Stimulated activated CD4-positive, alpha-beta T cell treated with anti-CD3 and anti-CD28 coated beads, Interleukin-15, amount 100 ng/mL, for 48 hours (primary cell): ENCODE measurements around the gene OCA2.
"Not testable (repeated sequence)": the region's sequence is repeated elsewhere in the genome, so short reads cannot be mapped to it uniquely, and the experiment has no call there.

Experiments
- DNase-seq, 2 donors: peaks; one replicate each; pipeline ENCODE4 v3.0.0-alpha.2; 2020; ENCODE audit warnings: low read depth in 2 of 2

OCA2 gene

GRCh38 chr15:28002136-28002861 is 96.8 kb downstream of the OCA2 start:
- no peak for DNase-seq

- DNase-seq = no peak
Measured at GRCh38 chr15:28001641-28002040, 97.5 kb downstream of the OCA2 start.

GRCh38 chr15:27993996-27994780 is 104.9 kb downstream of the OCA2 start:
- no peak for DNase-seq

GRCh38 chr15:27993544-27993943 is 105.6 kb downstream of the OCA2 start:
- DNase-seq = no peak

GRCh38 chr15:27990521-27991515 is 108.3 kb downstream of the OCA2 start:
- no peak for DNase-seq

- no peak for DNase-seq
Measured at GRCh38 chr15:27989838-27990237, 109.3 kb downstream of the OCA2 start.

GRCh38 chr15:27989427-27989826 is 109.7 kb downstream of the OCA2 start:
- DNase-seq = no peak

- no peak for DNase-seq
Measured at GRCh38 chr15:27985099-27985498, 114.0 kb downstream of the OCA2 start.

- no peak for DNase-seq
Measured at GRCh38 chr15:27983496-27983895, 115.6 kb downstream of the OCA2 start.

GRCh38 chr15:27977696-27978095 is 121.4 kb downstream of the OCA2 start:
- no peak for DNase-seq

GRCh38 chr15:27973886-27974285 is 125.2 kb downstream of the OCA2 start:
- DNase-seq = no peak

GRCh38 chr15:27970661-27971392 is 128.3 kb downstream of the OCA2 start:
- no peak for DNase-seq

- no peak for DNase-seq
Measured at GRCh38 chr15:27967541-27967940, 131.6 kb downstream of the OCA2 start.

- DNase-seq = no peak
Measured at GRCh38 chr15:27965546-27965945, 133.6 kb downstream of the OCA2 start.

- no peak for DNase-seq
Measured at GRCh38 chr15:27961801-27962200, 137.3 kb downstream of the OCA2 start.

GRCh38 chr15:27958911-27959578 is 140.1 kb downstream of the OCA2 start:
- DNase-seq = no peak

GRCh38 chr15:27956285-27956684 is 142.8 kb downstream of the OCA2 start:
- no peak for DNase-seq

GRCh38 chr15:27955087-27955486 is 144.0 kb downstream of the OCA2 start:
- DNase-seq = no peak

- not testable (repeated sequence) for DNase-seq
Measured at GRCh38 chr15:27952593-27952992, 146.5 kb downstream of the OCA2 start.

GRCh38 chr15:27951191-27951890 is 147.8 kb downstream of the OCA2 start:
- no peak for DNase-seq
